Measurements from ENCODE around the gene TCF7L2. TPM values are rescaled to one million over a fixed set of nuclear protein-coding genes. Genes with fewer than 3 reads are reported as not detected.

TCF7L2 gene
- total RNA-seq, 2 experiments from 2014 or later = 1.3 to 8.5 TPM

GRCh38 chr10:113015201-113015600 lies 65.2 kb downstream of the TCF7L2 start:
- H3K9me2 ChIP-seq (ENCODE audit: insufficient read depth, low read length) = no peaks in the 10 kb centered on the region
- H3K9me3 ChIP-seq (ENCODE audit: low read length) = no peaks in the 10 kb centered on the region
- H2AFZ ChIP-seq (ENCODE audit: low read length) = no peak overlapping the region
- CTCF ChIA-PET (ENCODE audit: unreplicated experiment) = no interaction called here
- intact Hi-C loops (cut with micrococcal nuclease; ENCODE audit: unreplicated experiment) = no loop called here
- H3K4me3 ChIP-seq (ENCODE audit: low read depth, low read length, poor library complexity, severe bottlenecking) = no peak overlapping the region
- H3K79me2 ChIP-seq (ENCODE audit: insufficient read depth, low read depth, low read length) = no peaks in the 10 kb centered on the region
- H3K36me3 ChIP-seq (ENCODE audit: insufficient read depth, low read length) = no peaks in the 10 kb centered on the region
- BruUV-seq (replicated peaks) = no TSS peak
- no peak overlapping the region for H3K27ac ChIP-seq (ENCODE audit: low read depth, low read length, poor library complexity, severe bottlenecking)
- no peaks in the 10 kb centered on the region for H4K20me1 ChIP-seq (ENCODE audit: insufficient read depth, low read length)
- TF ChIP-seq, protein P1, sequence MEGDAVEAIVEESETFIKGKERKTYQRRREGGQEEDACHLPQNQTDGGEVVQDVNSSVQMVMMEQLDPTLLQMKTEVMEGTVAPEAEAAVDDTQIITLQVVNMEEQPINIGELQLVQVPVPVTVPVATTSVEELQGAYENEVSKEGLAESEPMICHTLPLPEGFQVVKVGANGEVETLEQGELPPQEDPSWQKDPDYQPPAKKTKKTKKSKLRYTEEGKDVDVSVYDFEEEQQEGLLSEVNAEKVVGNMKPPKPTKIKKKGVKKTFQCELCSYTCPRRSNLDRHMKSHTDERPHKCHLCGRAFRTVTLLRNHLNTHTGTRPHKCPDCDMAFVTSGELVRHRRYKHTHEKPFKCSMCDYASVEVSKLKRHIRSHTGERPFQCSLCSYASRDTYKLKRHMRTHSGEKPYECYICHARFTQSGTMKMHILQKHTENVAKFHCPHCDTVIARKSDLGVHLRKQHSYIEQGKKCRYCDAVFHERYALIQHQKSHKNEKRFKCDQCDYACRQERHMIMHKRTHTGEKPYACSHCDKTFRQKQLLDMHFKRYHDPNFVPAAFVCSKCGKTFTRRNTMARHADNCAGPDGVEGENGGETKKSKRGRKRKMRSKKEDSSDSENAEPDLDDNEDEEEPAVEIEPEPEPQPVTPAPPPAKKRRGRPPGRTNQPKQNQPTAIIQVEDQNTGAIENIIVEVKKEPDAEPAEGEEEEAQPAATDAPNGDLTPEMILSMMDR (conservative IDR thresholded peaks at IDR 0.05; ENCODE audit: low read length) = no peak
- no peak for TF ChIP-seq EZH2phosphoT487 (IDR thresholded peaks at IDR 0.05; ENCODE audit: borderline replicate concordance, low read depth, low read length)
- no peak overlapping the region for H3K4me2 ChIP-seq (ENCODE audit: low read length)
- no peak for DNase-seq (ENCODE audit: low spot score)
- no peaks in the 10 kb centered on the region for H3K4me1 ChIP-seq (ENCODE audit: insufficient read depth, low read length, poor library complexity, severe bottlenecking)
- POLR2A ChIA-PET = interaction anchor here (0.6 kb wide), 1 partner anchor 194 kb away, joined by 3 read pairs; no protein-coding TSS in a partner anchor

- Histone ChIP-seq H3K9me2 (ENCODE audit: insufficient read depth, low read length) (no peaks in the 10 kb centered on the region), H3K36me3 (ENCODE audit: insufficient read depth, low read length) (no peaks in the 10 kb centered on the region), H3K9me3 (ENCODE audit: low read length) (no peaks in the 10 kb centered on the region), H3K27ac (ENCODE audit: low read depth, low read length, poor library complexity, severe bottlenecking) (no peak overlapping the region), H3K4me1 (ENCODE audit: insufficient read depth, low read length, poor library complexity, severe bottlenecking) (no peaks in the 10 kb centered on the region), H4K20me1 (ENCODE audit: insufficient read depth, low read length) (no peaks in the 10 kb centered on the region), H3K79me2 (ENCODE audit: insufficient read depth, low read depth, low read length) (no peaks in the 10 kb centered on the region), H3K4me3 (ENCODE audit: low read depth, low read length, poor library complexity, severe bottlenecking) (no peak overlapping the region), H2AFZ (ENCODE audit: low read length) (no peak overlapping the region), H3K4me2 (ENCODE audit: low read length) (no peak overlapping the region)
- DNase-seq (ENCODE audit: low spot score) = no peak
- POLR2A ChIA-PET = no interaction called here
- intact Hi-C loops (cut with micrococcal nuclease; ENCODE audit: unreplicated experiment) = no loop called here
- no TSS peak for BruUV-seq (replicated peaks)
- CTCF ChIA-PET (ENCODE audit: unreplicated experiment) = no interaction called here
- TF ChIP-seq, protein P1 (conservative IDR thresholded peaks at IDR 0.05; ENCODE audit: low read length) = no peak
- no peak for TF ChIP-seq EZH2phosphoT487 (IDR thresholded peaks at IDR 0.05; ENCODE audit: borderline replicate concordance, low read depth, low read length)
Measured at GRCh38 chr10:113017376-113017775, 67.3 kb downstream of the TCF7L2 start.

DNA sequence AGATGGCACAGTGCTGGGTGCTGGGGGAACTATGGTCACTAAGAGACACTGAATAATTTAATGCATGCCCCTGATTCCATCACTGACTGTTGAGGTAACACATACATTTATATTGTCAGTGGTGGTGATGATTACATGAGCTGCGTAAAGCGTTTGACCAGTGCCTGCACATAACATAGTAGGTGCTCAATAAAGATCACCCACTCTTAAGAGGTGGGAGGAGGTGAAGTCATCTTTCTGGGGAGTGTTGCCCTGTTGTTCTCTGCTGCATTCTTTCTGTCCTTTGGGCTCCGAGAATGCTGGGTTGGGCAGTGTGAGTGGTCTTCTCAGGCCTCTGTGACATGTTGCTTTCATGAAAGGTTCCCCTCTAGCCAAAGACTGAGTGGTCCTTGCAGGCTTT lies 68.0 kb downstream of the TCF7L2 start:
- no peaks in the 10 kb centered on the region for H3K79me2 ChIP-seq (ENCODE audit: insufficient read depth, low read depth, low read length)
- H2AFZ ChIP-seq (ENCODE audit: low read length) = no peak overlapping the region
- no peaks in the 10 kb centered on the region for H3K4me1 ChIP-seq (ENCODE audit: insufficient read depth, low read length, poor library complexity, severe bottlenecking)
- H3K4me3 ChIP-seq (ENCODE audit: low read depth, low read length, poor library complexity, severe bottlenecking) = no peak overlapping the region
- H3K36me3 ChIP-seq (ENCODE audit: insufficient read depth, low read length) = no peaks in the 10 kb centered on the region
- no peaks in the 10 kb centered on the region for H3K9me3 ChIP-seq (ENCODE audit: low read length)
- TF ChIP-seq, protein P1 (conservative IDR thresholded peaks at IDR 0.05; ENCODE audit: low read length) = no peak
- no peak for TF ChIP-seq EZH2phosphoT487 (IDR thresholded peaks at IDR 0.05; ENCODE audit: borderline replicate concordance, low read depth, low read length)
- ChIA-PET CTCF (ENCODE audit: unreplicated experiment) (no interaction called here), POLR2A (no interaction called here)
- H3K9me2 ChIP-seq (ENCODE audit: insufficient read depth, low read length) = no peaks in the 10 kb centered on the region
- H3K4me2 ChIP-seq (ENCODE audit: low read length) = no peak overlapping the region
- H4K20me1 ChIP-seq (ENCODE audit: insufficient read depth, low read length) = no peaks in the 10 kb centered on the region
- DNase-seq (ENCODE audit: low spot score) = no peak
- H3K27ac ChIP-seq (ENCODE audit: low read depth, low read length, poor library complexity, severe bottlenecking) = no peak overlapping the region
- intact Hi-C loops (cut with micrococcal nuclease; ENCODE audit: unreplicated experiment) = no loop called here
- no TSS peak for BruUV-seq (replicated peaks)
